ENCODE results near the gene AGMO.

AGMO gene

DNA sequence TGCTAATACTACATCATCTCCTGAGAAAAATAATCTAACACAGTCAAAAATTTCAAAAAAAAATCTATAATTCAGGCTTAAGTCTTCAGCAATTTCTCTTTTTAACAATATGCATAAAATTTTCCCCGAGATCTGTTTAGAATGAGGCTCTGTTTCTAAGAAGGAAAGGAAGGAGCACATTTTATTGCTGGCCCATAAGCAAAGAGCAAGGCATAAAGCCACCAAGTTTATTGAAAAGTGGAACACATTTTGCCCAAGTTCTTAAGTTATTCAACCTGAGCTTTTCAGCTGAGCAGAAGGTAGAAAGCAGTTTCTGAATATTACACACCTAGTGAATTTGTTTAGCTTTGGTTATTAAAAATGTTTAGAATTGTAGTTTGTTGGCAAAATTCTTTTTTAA is 73.9 kb downstream of the AGMO start:
- Histone ChIP-seq H3K4me1 (ENCODE audit: control insufficient read depth, low read depth, low read length) (no peaks in the 10 kb centered on the region), H2BK120ac (ENCODE audit: low read depth, low read length) (no peak overlapping the region), H3K18ac (ENCODE audit: low read length) (no peak overlapping the region), H3K79me2 (ENCODE audit: control insufficient read depth, insufficient read depth, low read length) (no peaks in the 10 kb centered on the region), H3K27me3 (ENCODE audit: insufficient read depth, low read length, poor library complexity) (no peaks in the 10 kb centered on the region), H3K56ac (ENCODE audit: low read length) (no peak overlapping the region), H3K4me2 (ENCODE audit: low read length) (no peak overlapping the region), H3K4ac (ENCODE audit: low read depth, low read length) (no peak overlapping the region), H3K23ac (ENCODE audit: low read length) (no peak overlapping the region), H3K27ac (ENCODE audit: low read depth, low read length) (no peak overlapping the region), H3K4me3 (ENCODE audit: low read length) (no peak overlapping the region), H2AK5ac (ENCODE audit: low read length) (no peak overlapping the region), H4K8ac (ENCODE audit: low read depth, low read length) (no peak overlapping the region), H4K5ac (ENCODE audit: low read length) (no peak overlapping the region), H3K79me1 (ENCODE audit: low read length) (no peaks in the 10 kb centered on the region), H3K36me3 (ENCODE audit: control insufficient read depth, insufficient read depth, low read length) (no peaks in the 10 kb centered on the region), H2BK15ac (replicated peaks; ENCODE audit: low read depth) (no peak overlapping the region), H2BK5ac (ENCODE audit: low read length) (no peak overlapping the region), H3K9ac (ENCODE audit: low read length) (no peak overlapping the region)
- no CpG with 5 or more reads among the region's 1 CpG for WGBS (ENCODE audit: extremely low coverage, insufficient coverage, low lambda C conversion rate)
- DNase-seq = no peak

DNA sequence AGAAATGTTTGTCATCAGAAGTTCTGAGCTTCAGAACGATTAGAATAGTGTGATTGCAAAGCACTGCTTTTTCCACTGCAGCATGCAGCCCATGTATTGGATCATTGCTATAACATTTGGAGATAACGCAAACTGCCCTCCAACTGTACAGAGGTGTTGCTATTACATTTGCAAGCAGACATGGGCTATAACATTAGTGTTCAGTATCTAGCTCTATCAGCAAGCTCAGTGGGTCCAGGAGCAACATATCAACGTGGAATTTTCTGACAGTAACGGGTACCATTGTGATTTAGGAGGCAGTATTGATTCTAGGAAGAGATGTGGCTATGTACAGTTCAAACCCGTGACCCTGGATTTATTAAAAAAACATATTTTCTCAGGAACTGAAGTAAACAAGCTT is 75.8 kb downstream of the AGMO start:
- Histone ChIP-seq H3K79me2 (ENCODE audit: control insufficient read depth, insufficient read depth, low read length) (no peaks in the 10 kb centered on the region), H3K4me1 (ENCODE audit: control insufficient read depth, low read depth, low read length) (no peaks in the 10 kb centered on the region), H3K4me2 (ENCODE audit: low read length) (no peak overlapping the region), H3K27ac (ENCODE audit: low read depth, low read length) (no peak overlapping the region), H3K79me1 (ENCODE audit: low read length) (no peaks in the 10 kb centered on the region), H3K36me3 (ENCODE audit: control insufficient read depth, insufficient read depth, low read length) (no peaks in the 10 kb centered on the region), H3K9ac (ENCODE audit: low read length) (no peak overlapping the region), H3K56ac (ENCODE audit: low read length) (no peak overlapping the region), H3K4me3 (ENCODE audit: low read length) (no peak overlapping the region), H3K27me3 (ENCODE audit: insufficient read depth, low read length, poor library complexity) (no peaks in the 10 kb centered on the region), H4K8ac (ENCODE audit: low read depth, low read length) (no peak overlapping the region), H4K5ac (ENCODE audit: low read length) (no peak overlapping the region), H3K23ac (ENCODE audit: low read length) (no peak overlapping the region), H2AK5ac (ENCODE audit: low read length) (no peak overlapping the region), H3K18ac (ENCODE audit: low read length) (no peak overlapping the region), H2BK5ac (ENCODE audit: low read length) (no peak overlapping the region), H3K4ac (ENCODE audit: low read depth, low read length) (no peak overlapping the region), H2BK15ac (replicated peaks; ENCODE audit: low read depth) (no peak overlapping the region), H2BK120ac (ENCODE audit: low read depth, low read length) (no peak overlapping the region)
- no CpG with 5 or more reads among the region's 5 CpGs for WGBS (ENCODE audit: extremely low coverage, insufficient coverage, low lambda C conversion rate)
- DNase-seq = no peak

DNA sequence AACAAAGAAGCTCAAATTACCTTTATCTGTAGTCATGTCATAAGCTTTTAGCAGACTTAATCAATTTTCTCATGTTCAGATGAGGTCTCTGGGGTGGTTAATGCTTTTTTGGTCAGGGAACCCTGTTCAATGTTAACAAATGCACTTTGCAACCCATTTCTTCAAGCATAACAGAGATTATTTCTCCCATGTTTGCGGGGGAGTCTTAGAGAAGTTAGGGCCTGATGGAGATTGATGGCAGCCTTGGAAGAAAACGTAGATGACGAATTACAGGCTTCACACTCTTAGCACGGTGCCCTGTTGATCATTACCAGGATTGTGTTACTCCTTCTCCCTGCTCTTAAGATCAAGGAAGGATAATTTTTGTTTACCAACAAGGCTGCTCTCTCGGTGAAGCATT is 76.4 kb downstream of the AGMO start:
- Histone ChIP-seq H3K36me3 (ENCODE audit: control insufficient read depth, insufficient read depth, low read length) (no peaks in the 10 kb centered on the region), H3K4me2 (ENCODE audit: low read length) (no peak overlapping the region), H3K9ac (ENCODE audit: low read length) (no peak overlapping the region), H4K8ac (ENCODE audit: low read depth, low read length) (no peak overlapping the region), H2BK120ac (ENCODE audit: low read depth, low read length) (no peak overlapping the region), H2AK5ac (ENCODE audit: low read length) (no peak overlapping the region), H2BK15ac (replicated peaks; ENCODE audit: low read depth) (no peak overlapping the region), H3K4me1 (ENCODE audit: control insufficient read depth, low read depth, low read length) (no peaks in the 10 kb centered on the region), H3K23ac (ENCODE audit: low read length) (no peak overlapping the region), H4K5ac (ENCODE audit: low read length) (no peak overlapping the region), H3K27me3 (ENCODE audit: insufficient read depth, low read length, poor library complexity) (no peaks in the 10 kb centered on the region), H3K56ac (ENCODE audit: low read length) (no peak overlapping the region), H3K4ac (ENCODE audit: low read depth, low read length) (no peak overlapping the region), H3K18ac (ENCODE audit: low read length) (no peak overlapping the region), H3K4me3 (ENCODE audit: low read length) (no peak overlapping the region), H3K79me2 (ENCODE audit: control insufficient read depth, insufficient read depth, low read length) (no peaks in the 10 kb centered on the region), H2BK5ac (ENCODE audit: low read length) (no peak overlapping the region), H3K27ac (ENCODE audit: low read depth, low read length) (no peak overlapping the region), H3K79me1 (ENCODE audit: low read length) (no peaks in the 10 kb centered on the region)
- no peak for DNase-seq
- no CpG with 5 or more reads among the region's 5 CpGs for WGBS (ENCODE audit: extremely low coverage, insufficient coverage, low lambda C conversion rate)

DNA sequence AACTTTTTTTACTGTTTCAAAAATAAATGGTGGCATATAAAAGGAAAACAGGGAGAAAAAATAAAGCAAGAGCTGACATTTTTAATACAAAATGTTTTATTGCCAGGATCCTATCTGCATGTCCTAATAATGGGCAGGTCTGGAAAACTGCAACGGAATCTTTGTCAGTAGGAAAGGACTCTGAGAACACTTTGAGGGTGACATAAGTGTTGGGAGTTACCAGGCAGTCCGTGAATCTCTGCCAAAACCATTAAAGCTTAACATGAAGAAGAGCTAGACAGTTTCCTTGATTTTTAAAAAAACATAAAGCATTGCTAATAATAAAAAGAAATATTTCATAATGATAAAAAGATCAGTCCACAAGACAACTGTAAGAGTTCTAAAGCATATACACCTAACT is 80.7 kb downstream of the AGMO start:
- no peaks in the 10 kb centered on the region for H3K79me2 ChIP-seq (ENCODE audit: control insufficient read depth, insufficient read depth, low read length)
- H2BK120ac ChIP-seq (ENCODE audit: low read depth, low read length) = no peak overlapping the region
- no CpG with 5 or more reads among the region's 2 CpGs for WGBS (ENCODE audit: extremely low coverage, insufficient coverage, low lambda C conversion rate)
- no peak overlapping the region for H3K4me2 ChIP-seq (ENCODE audit: low read length)
- no peak overlapping the region for H3K4me3 ChIP-seq (ENCODE audit: low read length)
- H3K79me1 ChIP-seq (ENCODE audit: low read length) = no peaks in the 10 kb centered on the region
- H3K27ac ChIP-seq (ENCODE audit: low read depth, low read length) = no peak overlapping the region
- H2BK15ac ChIP-seq (replicated peaks; ENCODE audit: low read depth) = no peak overlapping the region
- no peak overlapping the region for H4K8ac ChIP-seq (ENCODE audit: low read depth, low read length)
- no peak overlapping the region for H3K9ac ChIP-seq (ENCODE audit: low read length)
- H3K4ac ChIP-seq (ENCODE audit: low read depth, low read length) = no peak overlapping the region
- H3K56ac ChIP-seq (ENCODE audit: low read length) = no peak overlapping the region
- no peaks in the 10 kb centered on the region for H3K27me3 ChIP-seq (ENCODE audit: insufficient read depth, low read length, poor library complexity)
- no peak for DNase-seq
- H3K4me1 ChIP-seq (ENCODE audit: control insufficient read depth, low read depth, low read length) = no peaks in the 10 kb centered on the region
- H2AK5ac ChIP-seq (ENCODE audit: low read length) = no peak overlapping the region
- no peak overlapping the region for H3K23ac ChIP-seq (ENCODE audit: low read length)
- no peak overlapping the region for H3K18ac ChIP-seq (ENCODE audit: low read length)
- no peak overlapping the region for H2BK5ac ChIP-seq (ENCODE audit: low read length)
- no peak overlapping the region for H4K5ac ChIP-seq (ENCODE audit: low read length)
- H3K36me3 ChIP-seq (ENCODE audit: control insufficient read depth, insufficient read depth, low read length) = no peaks in the 10 kb centered on the region

- Histone ChIP-seq H2BK5ac (ENCODE audit: low read length) (no peak overlapping the region), H4K5ac (ENCODE audit: low read length) (no peak overlapping the region), H3K23ac (ENCODE audit: low read length) (no peak overlapping the region), H3K4me2 (ENCODE audit: low read length) (no peak overlapping the region), H3K4ac (ENCODE audit: low read depth, low read length) (no peak overlapping the region), H4K8ac (ENCODE audit: low read depth, low read length) (no peak overlapping the region), H3K79me1 (ENCODE audit: low read length) (no peaks in the 10 kb centered on the region), H2BK120ac (ENCODE audit: low read depth, low read length) (no peak overlapping the region), H3K79me2 (ENCODE audit: control insufficient read depth, insufficient read depth, low read length) (no peaks in the 10 kb centered on the region), H3K4me1 (ENCODE audit: control insufficient read depth, low read depth, low read length) (no peaks in the 10 kb centered on the region), H3K27ac (ENCODE audit: low read depth, low read length) (no peak overlapping the region), H3K18ac (ENCODE audit: low read length) (no peak overlapping the region), H3K56ac (ENCODE audit: low read length) (no peak overlapping the region), H3K4me3 (ENCODE audit: low read length) (no peak overlapping the region), H3K27me3 (ENCODE audit: insufficient read depth, low read length, poor library complexity) (no peaks in the 10 kb centered on the region), H3K9ac (ENCODE audit: low read length) (no peak overlapping the region), H3K36me3 (ENCODE audit: control insufficient read depth, insufficient read depth, low read length) (no peaks in the 10 kb centered on the region), H2AK5ac (ENCODE audit: low read length) (no peak overlapping the region), H2BK15ac (replicated peaks; ENCODE audit: low read depth) (no peak overlapping the region)
- WGBS (ENCODE audit: extremely low coverage, insufficient coverage, low lambda C conversion rate) = no CpG with 5 or more reads among the region's 4 CpGs
- DNase-seq = no peak
Measured at GRCh38 chr7:15478401-15478800, 83.4 kb downstream of the AGMO start.

- H2BK5ac ChIP-seq (ENCODE audit: low read length) = no peak overlapping the region
- H3K36me3 ChIP-seq (ENCODE audit: control insufficient read depth, insufficient read depth, low read length) = no peaks in the 10 kb centered on the region
- H3K23ac ChIP-seq (ENCODE audit: low read length) = no peak overlapping the region
- H3K79me1 ChIP-seq (ENCODE audit: low read length) = no peaks in the 10 kb centered on the region
- no peak overlapping the region for H3K18ac ChIP-seq (ENCODE audit: low read length)
- DNase-seq = no peak
- H2BK15ac ChIP-seq (replicated peaks; ENCODE audit: low read depth) = no peak overlapping the region
- no peak overlapping the region for H3K9ac ChIP-seq (ENCODE audit: low read length)
- no peak overlapping the region for H3K4me3 ChIP-seq (ENCODE audit: low read length)
- no peaks in the 10 kb centered on the region for H3K4me1 ChIP-seq (ENCODE audit: control insufficient read depth, low read depth, low read length)
- H3K27me3 ChIP-seq (ENCODE audit: insufficient read depth, low read length, poor library complexity) = no peaks in the 10 kb centered on the region
- no peak overlapping the region for H2AK5ac ChIP-seq (ENCODE audit: low read length)
- no peaks in the 10 kb centered on the region for H3K79me2 ChIP-seq (ENCODE audit: control insufficient read depth, insufficient read depth, low read length)
- H4K8ac ChIP-seq (ENCODE audit: low read depth, low read length) = no peak overlapping the region
- H3K56ac ChIP-seq (ENCODE audit: low read length) = no peak overlapping the region
- H3K4ac ChIP-seq (ENCODE audit: low read depth, low read length) = no peak overlapping the region
- H2BK120ac ChIP-seq (ENCODE audit: low read depth, low read length) = no peak overlapping the region
- no peak overlapping the region for H3K27ac ChIP-seq (ENCODE audit: low read depth, low read length)
- H4K5ac ChIP-seq (ENCODE audit: low read length) = no peak overlapping the region
- no peak overlapping the region for H3K4me2 ChIP-seq (ENCODE audit: low read length)
- no CpG with 5 or more reads among the region's 3 CpGs for WGBS (ENCODE audit: extremely low coverage, insufficient coverage, low lambda C conversion rate)
Measured at GRCh38 chr7:15476531-15476918, 85.3 kb downstream of the AGMO start.

Measured in mesendoderm (in vitro differentiated cells).